Measurements from ENCODE around the gene DCST1.

The DCST1 gene

GRCh38 chr1:155075535-155075934 lies 41.9 kb downstream of the DCST1 start:
- no peak for DNase-seq (ENCODE audit: low read depth)

GRCh38 chr1:155076371-155076770 lies 42.7 kb downstream of the DCST1 start:
- DNase-seq (ENCODE audit: low read depth): no peak

GRCh38 chr1:155077346-155077745 lies 43.7 kb downstream of the DCST1 start:
- DNase-seq (ENCODE audit: low read depth): no peak

GRCh38 chr1:155077758-155078445 lies 44.3 kb downstream of the DCST1 start:
- DNase-seq (ENCODE audit: low read depth): no peak

GRCh38 chr1:155078469-155079209 lies 45.0 kb downstream of the DCST1 start, which contains the start of gene EFNA3:
Gene EFNA3, plus strand, starts transcription at chr1:155078837. Its CDS starts 105 bp downstream, at chr1:155078942.
- DNase-seq (ENCODE audit: low read depth): peak; percentile 54

- DNase-seq (ENCODE audit: low read depth): no peak
Observed at GRCh38 chr1:155079210-155079486, 45.5 kb downstream of the DCST1 start.

GRCh38 chr1:155079487-155080311 lies 46.1 kb downstream of the DCST1 start:
- no peak for DNase-seq (ENCODE audit: low read depth)

- DNase-seq (ENCODE audit: low read depth): no peak
Observed at GRCh38 chr1:155080312-155081228, 46.9 kb downstream of the DCST1 start.

GRCh38 chr1:155081472-155082300 lies 48.1 kb downstream of the DCST1 start:
- no peak for DNase-seq (ENCODE audit: low read depth)

- no peak for DNase-seq (ENCODE audit: low read depth)
Observed at GRCh38 chr1:155082301-155083051, 48.9 kb downstream of the DCST1 start.

GRCh38 chr1:155083052-155083541 lies 49.5 kb downstream of the DCST1 start:
- DNase-seq (ENCODE audit: low read depth): no peak

- no peak for DNase-seq (ENCODE audit: low read depth)
Observed at GRCh38 chr1:155083865-155084721, 50.5 kb downstream of the DCST1 start.

GRCh38 chr1:155084722-155085503 lies 51.3 kb downstream of the DCST1 start:
- DNase-seq (ENCODE audit: low read depth): peak; percentile 86

- DNase-seq (ENCODE audit: low read depth): peak; percentile 70
Observed at GRCh38 chr1:155085504-155086127, 52.0 kb downstream of the DCST1 start.

- DNase-seq (ENCODE audit: low read depth): peak; percentile 71
Observed at GRCh38 chr1:155086128-155086741, 52.6 kb downstream of the DCST1 start.

GRCh38 chr1:155086856-155087535 lies 53.4 kb downstream of the DCST1 start:
- DNase-seq (ENCODE audit: low read depth): no peak

Measured in activated T-cell treated with anti-CD3 and anti-CD28 coated beads for 24 hours (primary cell).